ENCODE data around the gene GCNT3. TPM values are rescaled to one million over a fixed set of nuclear protein-coding genes. Genes with fewer than 3 reads are reported as not detected.

The GCNT3 gene
- total RNA-seq, 1 donor from 2014 or later, result 3.9 TPM

DNA sequence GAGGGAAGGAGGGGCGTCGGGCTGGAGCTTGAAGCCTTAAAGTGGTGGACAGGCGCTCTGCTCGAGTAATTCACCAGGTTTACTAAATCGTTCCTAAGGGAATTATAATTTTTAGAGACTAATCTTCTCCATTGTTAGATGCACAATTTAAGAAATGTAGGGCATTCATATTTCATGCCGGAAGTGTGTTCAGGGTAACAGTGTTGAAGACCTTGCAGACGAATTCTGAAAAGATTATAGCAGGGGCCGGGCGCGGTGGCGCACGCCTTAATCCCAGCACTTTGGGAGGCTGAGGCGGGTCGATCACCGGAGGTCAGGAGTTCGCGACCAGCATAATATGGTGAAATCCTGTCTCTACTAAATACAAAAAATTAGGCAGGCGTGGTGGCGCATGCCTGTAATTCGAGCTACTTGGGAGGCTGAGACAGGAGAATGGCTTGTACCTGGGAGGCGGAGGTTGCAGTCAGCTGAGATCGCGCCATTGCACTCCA is 46.1 kb downstream of the GCNT3 start:
- TF ChIP-seq, protein P1, sequence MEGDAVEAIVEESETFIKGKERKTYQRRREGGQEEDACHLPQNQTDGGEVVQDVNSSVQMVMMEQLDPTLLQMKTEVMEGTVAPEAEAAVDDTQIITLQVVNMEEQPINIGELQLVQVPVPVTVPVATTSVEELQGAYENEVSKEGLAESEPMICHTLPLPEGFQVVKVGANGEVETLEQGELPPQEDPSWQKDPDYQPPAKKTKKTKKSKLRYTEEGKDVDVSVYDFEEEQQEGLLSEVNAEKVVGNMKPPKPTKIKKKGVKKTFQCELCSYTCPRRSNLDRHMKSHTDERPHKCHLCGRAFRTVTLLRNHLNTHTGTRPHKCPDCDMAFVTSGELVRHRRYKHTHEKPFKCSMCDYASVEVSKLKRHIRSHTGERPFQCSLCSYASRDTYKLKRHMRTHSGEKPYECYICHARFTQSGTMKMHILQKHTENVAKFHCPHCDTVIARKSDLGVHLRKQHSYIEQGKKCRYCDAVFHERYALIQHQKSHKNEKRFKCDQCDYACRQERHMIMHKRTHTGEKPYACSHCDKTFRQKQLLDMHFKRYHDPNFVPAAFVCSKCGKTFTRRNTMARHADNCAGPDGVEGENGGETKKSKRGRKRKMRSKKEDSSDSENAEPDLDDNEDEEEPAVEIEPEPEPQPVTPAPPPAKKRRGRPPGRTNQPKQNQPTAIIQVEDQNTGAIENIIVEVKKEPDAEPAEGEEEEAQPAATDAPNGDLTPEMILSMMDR (IDR thresholded peaks at IDR 0.05; ENCODE audit: insufficient read depth, low read length, poor library complexity, severe bottlenecking), result no peak
- no peaks in the 10 kb centered on the region for H3K27me3 ChIP-seq (ENCODE audit: control insufficient read depth, insufficient read depth, low read length)
- peaks cover 1% of the 10 kb centered on the region for H3K36me3 ChIP-seq (ENCODE audit: control insufficient read depth, insufficient read depth, low read length)
- DNase-seq (ENCODE audit: low read depth), result no peak
- H3K4me3 ChIP-seq (ENCODE audit: low read depth, low read length), result peak overlapping the region; percentile 92

DNA sequence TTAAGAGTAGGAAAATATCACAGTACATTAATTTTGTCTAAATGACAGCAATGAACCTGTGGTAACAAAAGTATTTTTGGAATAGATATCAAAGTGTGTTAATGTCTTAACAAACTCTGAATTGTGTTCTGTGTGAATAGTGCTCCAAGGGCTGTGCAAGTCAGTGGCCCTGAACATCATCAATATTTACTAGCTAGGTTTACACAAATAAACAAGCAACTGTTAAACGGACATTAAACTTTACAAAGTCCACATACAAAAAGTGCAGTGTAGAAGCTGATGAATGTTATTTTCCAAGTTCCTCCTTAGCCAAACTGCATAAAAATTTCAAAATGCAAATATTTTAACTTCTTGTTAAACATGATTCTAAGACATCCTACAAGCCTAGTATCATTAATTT is 47.8 kb downstream of the GCNT3 start:
- no peak overlapping the region for H3K4me3 ChIP-seq (ENCODE audit: low read depth, low read length)
- TF ChIP-seq, protein P1 (IDR thresholded peaks at IDR 0.05; ENCODE audit: insufficient read depth, low read length, poor library complexity, severe bottlenecking), result no peak
- H3K36me3 ChIP-seq (ENCODE audit: control insufficient read depth, insufficient read depth, low read length), result peaks cover 1% of the 10 kb centered on the region
- DNase-seq (ENCODE audit: low read depth), result no peak
- no peaks in the 10 kb centered on the region for H3K27me3 ChIP-seq (ENCODE audit: control insufficient read depth, insufficient read depth, low read length)

DNA sequence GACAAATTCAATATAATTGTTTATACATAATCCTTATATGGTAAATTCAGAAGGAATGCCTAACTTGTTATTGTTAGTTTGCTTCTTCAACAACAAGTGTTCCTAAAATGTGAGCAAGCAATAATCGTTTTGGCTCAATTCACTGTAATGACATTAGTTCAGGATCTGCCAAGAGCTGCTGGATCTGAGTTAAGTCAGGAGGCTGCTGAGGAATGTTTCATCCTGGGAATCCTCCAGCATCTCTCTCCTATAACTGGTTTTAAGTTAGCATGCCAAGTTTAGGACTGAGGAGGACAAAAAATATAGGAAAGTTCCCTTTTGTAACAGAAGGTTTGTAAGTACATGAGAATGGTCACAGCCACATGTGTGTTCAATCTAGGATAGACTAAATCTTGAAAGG is 50.7 kb downstream of the GCNT3 start:
- no peak for DNase-seq (ENCODE audit: low read depth)
- H3K27me3 ChIP-seq (ENCODE audit: control insufficient read depth, insufficient read depth, low read length), result no peaks in the 10 kb centered on the region
- TF ChIP-seq, protein P1 (IDR thresholded peaks at IDR 0.05; ENCODE audit: insufficient read depth, low read length, poor library complexity, severe bottlenecking), result no peak
- H3K36me3 ChIP-seq (ENCODE audit: control insufficient read depth, insufficient read depth, low read length), result peaks cover 1% of the 10 kb centered on the region
- H3K4me3 ChIP-seq (ENCODE audit: low read depth, low read length), result no peak overlapping the region

DNA sequence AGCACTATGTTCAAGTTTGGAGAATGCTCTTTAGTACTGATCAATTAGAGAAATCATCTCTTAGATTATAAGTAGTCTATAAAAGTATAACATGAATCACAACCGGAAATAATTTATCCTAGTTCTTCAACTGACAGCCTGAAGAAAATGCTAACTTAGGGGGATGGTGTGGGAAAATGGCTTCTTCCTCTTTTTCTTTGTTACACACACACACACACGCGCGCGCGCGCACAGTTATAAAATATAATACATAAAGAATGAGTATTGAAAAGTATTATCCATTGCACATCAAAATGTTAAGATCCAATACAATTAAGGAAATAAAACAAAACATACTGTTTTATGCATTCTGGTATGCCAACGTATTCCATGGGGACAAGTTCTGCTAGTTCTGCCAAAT is 57.0 kb downstream of the GCNT3 start:
- no peak overlapping the region for H3K4me3 ChIP-seq (ENCODE audit: low read depth, low read length)
- TF ChIP-seq, protein P1 (IDR thresholded peaks at IDR 0.05; ENCODE audit: insufficient read depth, low read length, poor library complexity, severe bottlenecking), result no peak
- no peaks in the 10 kb centered on the region for H3K27me3 ChIP-seq (ENCODE audit: control insufficient read depth, insufficient read depth, low read length)
- no peak for DNase-seq (ENCODE audit: low read depth)
- no peaks in the 10 kb centered on the region for H3K36me3 ChIP-seq (ENCODE audit: control insufficient read depth, insufficient read depth, low read length)

Other genes starting within 250 kb of the GCNT3 start
- gene MYO1E, start 238.9 kb upstream of the GCNT3 start, total RNA-seq, result 190 and 233 TPM in 2 replicates
- 0.75 and 2.2 TPM in 2 replicates for gene FAM81A, start 173.6 kb upstream of the GCNT3 start, total RNA-seq
- 33.5 and 36.9 TPM in 2 replicates for gene GTF2A2, start 45.7 kb downstream of the GCNT3 start, total RNA-seq
- 105 and 113 TPM in 2 replicates for gene BNIP2, start 77.5 kb downstream of the GCNT3 start, total RNA-seq

All from kidney epithelial cell (primary cell).